OCI-LY1 (cell line): ENCODE data around the gene GRIK2.

Source experiments
- EZH2 ChIP-seq: fragments of 200-600 bp; sonication (generic), shearing (Covaris generic); IDR thresholded peaks from 2 replicates; pipeline ENCODE4 v1.8.0; 2017; ENCODE audit warnings: borderline replicate concordance, mixed run types, mild to moderate bottlenecking, antibody characterized with exemption, low read length, moderate library complexity, mixed read lengths
- TF ChIP-seq, protein P1 (sequence below): fragments of 200-600 bp; sonication (generic), shearing (Covaris generic); IDR thresholded peaks from 2 replicates; pipeline ENCODE4 v1.5.1; 2017; ENCODE audit warnings: mild to moderate bottlenecking, antibody characterized with exemption, low read length, moderate library complexity, mixed read lengths

- TF ChIP-seq, protein P1, sequence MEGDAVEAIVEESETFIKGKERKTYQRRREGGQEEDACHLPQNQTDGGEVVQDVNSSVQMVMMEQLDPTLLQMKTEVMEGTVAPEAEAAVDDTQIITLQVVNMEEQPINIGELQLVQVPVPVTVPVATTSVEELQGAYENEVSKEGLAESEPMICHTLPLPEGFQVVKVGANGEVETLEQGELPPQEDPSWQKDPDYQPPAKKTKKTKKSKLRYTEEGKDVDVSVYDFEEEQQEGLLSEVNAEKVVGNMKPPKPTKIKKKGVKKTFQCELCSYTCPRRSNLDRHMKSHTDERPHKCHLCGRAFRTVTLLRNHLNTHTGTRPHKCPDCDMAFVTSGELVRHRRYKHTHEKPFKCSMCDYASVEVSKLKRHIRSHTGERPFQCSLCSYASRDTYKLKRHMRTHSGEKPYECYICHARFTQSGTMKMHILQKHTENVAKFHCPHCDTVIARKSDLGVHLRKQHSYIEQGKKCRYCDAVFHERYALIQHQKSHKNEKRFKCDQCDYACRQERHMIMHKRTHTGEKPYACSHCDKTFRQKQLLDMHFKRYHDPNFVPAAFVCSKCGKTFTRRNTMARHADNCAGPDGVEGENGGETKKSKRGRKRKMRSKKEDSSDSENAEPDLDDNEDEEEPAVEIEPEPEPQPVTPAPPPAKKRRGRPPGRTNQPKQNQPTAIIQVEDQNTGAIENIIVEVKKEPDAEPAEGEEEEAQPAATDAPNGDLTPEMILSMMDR = no peak
- no peak for TF ChIP-seq EZH2
Measured at GRCh38 chr6:101513181-101513580, 119.7 kb downstream of the GRIK2 start.
